Measurements from ENCODE around the gene FHIT.
A peak's percentile ranks its signal among the peaks of the same experiment; 100 is the strongest.

Gene FHIT

GRCh38 chr3:60055765-60056164, 1195.5 kb downstream of the FHIT start:
- DNase-seq (ENCODE audit: low read depth in 2 of 2): peak in 1 of 2 donors; percentile 1
- H3K4me3 ChIP-seq (replicated peaks in 1 of 2; ENCODE audit: low read depth in 2 of 2, low read length in 2 of 2): no peak overlapping the region
- no peak for TF ChIP-seq CTCF (IDR thresholded peaks at IDR 0.05; ENCODE audit: low read depth, low read length)

GRCh38 chr3:60053526-60054265, 1197.6 kb downstream of the FHIT start:
- peak in 1 of 2 donors; percentile 1 for DNase-seq (ENCODE audit: low read depth in 2 of 2)
- no peak overlapping the region for H3K4me3 ChIP-seq (replicated peaks in 1 of 2; ENCODE audit: low read depth in 2 of 2, low read length in 2 of 2)
- no peak for TF ChIP-seq CTCF (IDR thresholded peaks at IDR 0.05; ENCODE audit: low read depth, low read length)

GRCh38 chr3:60048447-60048848, 1202.8 kb downstream of the FHIT start:
- TF ChIP-seq CTCF (IDR thresholded peaks at IDR 0.05; ENCODE audit: low read depth, low read length): no peak
- no peak overlapping the region for H3K4me3 ChIP-seq (replicated peaks in 1 of 2; ENCODE audit: low read depth in 2 of 2, low read length in 2 of 2)
- no peak for DNase-seq (ENCODE audit: low read depth in 2 of 2)

- no peak overlapping the region for H3K4me3 ChIP-seq (replicated peaks in 1 of 2; ENCODE audit: low read depth in 2 of 2, low read length in 2 of 2)
- TF ChIP-seq CTCF (IDR thresholded peaks at IDR 0.05; ENCODE audit: low read depth, low read length): no peak
- DNase-seq (ENCODE audit: low read depth in 2 of 2): no peak
Measured at GRCh38 chr3:60047426-60048200, 1203.6 kb downstream of the FHIT start.

DNA sequence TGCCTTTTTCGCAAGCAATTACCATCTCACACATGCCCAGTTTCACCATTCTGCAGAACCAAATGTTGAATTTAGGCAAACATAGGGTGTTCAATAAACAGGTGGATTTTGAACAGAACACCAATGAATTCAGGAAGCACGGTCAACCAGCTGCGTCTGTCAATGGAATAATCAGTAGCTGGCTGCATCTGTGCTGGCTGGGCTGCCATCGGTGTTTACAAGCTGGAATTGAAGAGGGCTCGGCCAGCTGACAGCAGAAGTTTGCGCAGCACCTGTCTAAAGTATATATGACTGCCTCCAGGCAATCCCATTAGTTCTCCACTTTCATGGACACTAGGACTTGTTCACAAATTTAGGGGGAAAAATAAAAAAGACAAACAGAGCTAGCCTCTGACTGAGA, 1205.0 kb downstream of the FHIT start:
- DNase-seq (ENCODE audit: low read depth in 2 of 2): no peak
- no peak for TF ChIP-seq CTCF (IDR thresholded peaks at IDR 0.05; ENCODE audit: low read depth, low read length)

DNA sequence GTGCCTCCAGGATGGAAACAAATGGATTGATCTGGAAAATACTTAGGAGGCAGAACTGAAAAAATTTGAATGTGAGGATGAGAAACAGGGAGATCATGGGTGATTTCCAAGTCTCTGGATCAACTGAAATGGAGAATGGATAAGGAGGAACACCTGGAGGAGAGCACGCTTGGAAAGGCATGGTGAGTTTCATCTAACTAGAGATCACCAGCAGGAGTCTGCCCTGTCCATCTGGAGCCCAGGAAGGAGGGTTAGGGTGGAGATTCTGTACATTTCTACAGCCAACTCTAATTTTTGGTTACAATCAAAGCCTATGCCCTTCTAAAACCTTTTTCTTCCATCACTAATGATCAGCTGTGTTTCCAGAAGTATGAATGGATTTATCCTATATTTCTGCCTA, 1205.6 kb downstream of the FHIT start:
- no peak for TF ChIP-seq CTCF (IDR thresholded peaks at IDR 0.05; ENCODE audit: low read depth, low read length)
- H3K4me3 ChIP-seq (replicated peaks in 1 of 2; ENCODE audit: low read depth in 2 of 2, low read length in 2 of 2): no peak overlapping the region
- DNase-seq (ENCODE audit: low read depth in 2 of 2): no peak

More for the DNA sequence above, 1205.0 kb downstream of the FHIT start:
- no peak overlapping the region for H3K4me3 ChIP-seq (replicated peaks in 1 of 2; ENCODE audit: low read depth in 2 of 2, low read length in 2 of 2)

All from cardiac fibroblast (primary cell).